ENCODE data around the gene A3GALT2. TPM values are rescaled to one million over a fixed set of nuclear protein-coding genes. Genes with fewer than 3 reads are reported as not detected.
"Not testable (repeated sequence)": the region's sequence is repeated elsewhere in the genome, so short reads cannot be mapped to it uniquely, and the experiment has no call there.

Gene A3GALT2
- total RNA-seq, 1 donor from 2014 or later, result not detected

GRCh38 chr1:33321178-33321577 is 280 bp upstream of the A3GALT2 start:
- intact Hi-C loops (cut with DNase I), result no loop called here
- no peak for DNase-seq (ENCODE audit: low spot score)

GRCh38 chr1:33319949-33320618 is 814 bp downstream of the A3GALT2 start:
- DNase-seq (ENCODE audit: low spot score), result no peak
- intact Hi-C loops (cut with DNase I), result no loop called here

GRCh38 chr1:33319186-33319948 is 1.5 kb downstream of the A3GALT2 start:
- DNase-seq (ENCODE audit: low spot score), result no peak
- intact Hi-C loops (cut with DNase I), result no loop called here

- DNase-seq (ENCODE audit: low spot score), result no peak
- intact Hi-C loops (cut with DNase I), result no loop called here
These were observed 3.0 kb downstream of the A3GALT2 start for GRCh38 chr1:33317946-33318345.

- intact Hi-C loops (cut with DNase I), result no loop called here
- no peak for DNase-seq (ENCODE audit: low spot score)
These were observed 3.5 kb downstream of the A3GALT2 start for GRCh38 chr1:33317354-33317753.

GRCh38 chr1:33316601-33317000 is 4.3 kb downstream of the A3GALT2 start:
- DNase-seq (ENCODE audit: low spot score), result no peak
- intact Hi-C loops (cut with DNase I), result no loop called here

GRCh38 chr1:33314416-33314815 is 6.5 kb downstream of the A3GALT2 start:
- DNase-seq (ENCODE audit: low spot score), result no peak
- intact Hi-C loops (cut with DNase I), result no loop called here

GRCh38 chr1:33312413-33312749 is 8.5 kb downstream of the A3GALT2 start:
- no peak for DNase-seq (ENCODE audit: low spot score)
- intact Hi-C loops (cut with DNase I), result no loop called here

GRCh38 chr1:33311706-33312412 is 9.0 kb downstream of the A3GALT2 start:
- DNase-seq (ENCODE audit: low spot score), result no peak
- intact Hi-C loops (cut with DNase I), result no loop called here

GRCh38 chr1:33310702-33311101 is 10.2 kb downstream of the A3GALT2 start:
- intact Hi-C loops (cut with DNase I), result no loop called here
- no peak for DNase-seq (ENCODE audit: low spot score)

- DNase-seq (ENCODE audit: low spot score); intact Hi-C loops (cut with DNase I): not testable (repeated sequence)
These were observed 11.5 kb downstream of the A3GALT2 start for GRCh38 chr1:33309351-33309750.

GRCh38 chr1:33307494-33307864 is 13.4 kb downstream of the A3GALT2 start:
- no peak for DNase-seq (ENCODE audit: low spot score)
- intact Hi-C loops (cut with DNase I), result no loop called here

- intact Hi-C loops (cut with DNase I), result no loop called here
- DNase-seq (ENCODE audit: low spot score), result no peak
These were observed 14.0 kb downstream of the A3GALT2 start for GRCh38 chr1:33306653-33307493.

- intact Hi-C loops (cut with DNase I), result no loop called here
- no peak for DNase-seq (ENCODE audit: low spot score)
These were observed 14.9 kb downstream of the A3GALT2 start for GRCh38 chr1:33305816-33306652.

- intact Hi-C loops (cut with DNase I), result no loop called here
- no peak for DNase-seq (ENCODE audit: low spot score)
These were observed 15.9 kb downstream of the A3GALT2 start for GRCh38 chr1:33305016-33305415.

- intact Hi-C loops (cut with DNase I), result no loop called here
- no peak for DNase-seq (ENCODE audit: low spot score)
These were observed 18.6 kb downstream of the A3GALT2 start for GRCh38 chr1:33302325-33302724.

GRCh38 chr1:33301273-33301984 is 19.5 kb downstream of the A3GALT2 start:
- intact Hi-C loops (cut with DNase I), result no loop called here
- DNase-seq (ENCODE audit: low spot score), result no peak

GRCh38 chr1:33300673-33301072 is 20.2 kb downstream of the A3GALT2 start:
- intact Hi-C loops (cut with DNase I), result no loop called here
- no peak for DNase-seq (ENCODE audit: low spot score)
